Neural cell (in vitro differentiated cells): ENCODE measurements around the gene ARHGEF1. TPM values are rescaled to one million over a fixed set of nuclear protein-coding genes. Genes with fewer than 3 reads are reported as not detected.

Experiments
- H2AFZ ChIP-seq: fragments of 200-600, 300-800 bp; sonication (generic), shearing (Covaris generic); 2 replicates; pipeline ENCODE4 v1.6.0; 2014; ENCODE audit warnings: low read depth, mild to moderate bottlenecking, antibody characterized with exemption, low read length, moderate library complexity
- H3F3A ChIP-seq: fragments of 200-600 bp; shearing (Covaris generic); 2 replicates; pipeline ENCODE4 v1.6.1; 2016; ENCODE audit warnings: mild to moderate bottlenecking, moderate library complexity, mixed read lengths, antibody characterized with exemption, low read length; ENCODE audit not compliant: insufficient read depth, poor library complexity, severe bottlenecking
- H3K27ac ChIP-seq: fragments of 200-600, 300-800 bp; sonication (generic), shearing (Covaris generic); 2 replicates; pipeline ENCODE4 v1.5.1; 2014; ENCODE audit warnings: mild to moderate bottlenecking, low read length, moderate library complexity
- H3K27me3 ChIP-seq: fragments of 300-800, 200-600 bp; sonication (generic), shearing (Covaris generic); 2 replicates; pipeline ENCODE4 v1.6.0; 2014; ENCODE audit warnings: mild to moderate bottlenecking, low read depth, low read length, moderate library complexity; ENCODE audit not compliant: insufficient read depth
- H3K36me3 ChIP-seq: fragments of 300-800, 200-600 bp; sonication (generic), shearing (Covaris generic); 2 replicates; pipeline ENCODE4 v1.5.1; 2014; ENCODE audit warnings: mild to moderate bottlenecking, antibody characterized with exemption, low read length, moderate library complexity; ENCODE audit not compliant: insufficient read depth
- H3K4me2 ChIP-seq: fragments of 300-800, 200-600 bp; sonication (generic), shearing (Covaris generic); 2 replicates; pipeline ENCODE4 v1.6.0; 2014; ENCODE audit warnings: mild to moderate bottlenecking, low read length
- H3K4me3 ChIP-seq: fragments of 300-800, 200-600 bp; sonication (generic), shearing (Covaris generic); 2 replicates; pipeline ENCODE4 v1.5.1; 2014; ENCODE audit warnings: mild to moderate bottlenecking, low read length, moderate library complexity
- H3K79me2 ChIP-seq: fragments of 200-600 bp; shearing (Covaris generic); replicated peaks from 2 replicates; pipeline ENCODE4 v1.6.0; 2014; ENCODE audit warnings: mild to moderate bottlenecking, low read length, moderate library complexity; ENCODE audit not compliant: insufficient read depth
- H3K9ac ChIP-seq: fragments of 300-800, 200-600 bp; sonication (generic), shearing (Covaris generic); 2 replicates; pipeline ENCODE4 v1.6.1; 2016; ENCODE audit warnings: mild to moderate bottlenecking, low read length, mixed read lengths
- H3K9me2 ChIP-seq: fragments of 200-600 bp; shearing (Covaris generic); 2 replicates; pipeline ENCODE4 v1.6.1; 2016; ENCODE audit warnings: mild to moderate bottlenecking, low read length, mixed read lengths; ENCODE audit not compliant: insufficient read depth
- H3K9me3 ChIP-seq: fragments of 200-600, 300-800 bp; sonication (generic), shearing (Covaris generic); 2 replicates; pipeline ENCODE4 v1.6.1; 2016; ENCODE audit warnings: mild to moderate bottlenecking, mixed run types, low read length, moderate library complexity, mixed read lengths
- H4K20me1 ChIP-seq: fragments of 200-600 bp; shearing (Covaris generic); 2 replicates; pipeline ENCODE4 v1.6.1; 2016; ENCODE audit warnings: mild to moderate bottlenecking, mixed run types; ENCODE audit not compliant: insufficient read depth
- CTCF ChIP-seq: fragments of 450-650 bp; IDR thresholded peaks from 2 replicates; pipeline ENCODE4 v1.5.1; 2014; ENCODE audit warnings: antibody characterized with exemption, mild to moderate bottlenecking, moderate library complexity; ENCODE audit not compliant: poor library complexity, severe bottlenecking
- EP300 ChIP-seq: fragments of 450-650 bp; conservative IDR thresholded peaks from 2 replicates; pipeline ENCODE4 v1.6.1; 2014; ENCODE audit warnings: antibody characterized with exemption, mild to moderate bottlenecking, moderate library complexity; ENCODE audit not compliant: poor library complexity, severe bottlenecking
- EZH2 ChIP-seq: fragments of 200-600, 300-800 bp; shearing (Covaris generic), sonication (generic); IDR thresholded peaks from 2 replicates; pipeline ENCODE4 v1.6.1; 2014; ENCODE audit warnings: antibody characterized with exemption, low read length, borderline replicate concordance, mild to moderate bottlenecking; ENCODE audit not compliant: insufficient read depth, poor library complexity, severe bottlenecking
- MXI1 ChIP-seq: fragments of 450-650 bp; conservative IDR thresholded peaks from 2 replicates; pipeline ENCODE4 v1.6.1; 2014; ENCODE audit warnings: antibody characterized with exemption, mild to moderate bottlenecking; ENCODE audit not compliant: poor library complexity, severe bottlenecking
- POLR2AphosphoS5 ChIP-seq: IDR thresholded peaks from 2 replicates; pipeline ENCODE4 v1.6.1; 2012
- RAD21 ChIP-seq: fragments of 450-650 bp; conservative IDR thresholded peaks from 2 replicates; pipeline ENCODE4 v1.6.1; 2014; ENCODE audit warnings: antibody characterized with exemption, mild to moderate bottlenecking, moderate library complexity
- REST ChIP-seq: IDR thresholded peaks from 2 replicates; pipeline ENCODE4 v1.6.1; 2012; ENCODE audit warnings: borderline replicate concordance
- SMC3 ChIP-seq: fragments of 450-650 bp; conservative IDR thresholded peaks from 2 replicates; pipeline ENCODE4 v1.6.1; 2014; ENCODE audit warnings: antibody characterized with exemption, mild to moderate bottlenecking, moderate library complexity; ENCODE audit not compliant: poor library complexity
- TAF1 ChIP-seq: IDR thresholded peaks from 2 replicates; pipeline ENCODE4 v1.6.1; 2012; ENCODE audit warnings: low read depth
- polyA plus RNA-seq: library from polyadenylated mRNA; depleted of rRNA; stranded (reverse); fragments of >200 nt; gene quantifications from 2 replicates; pipeline ENCODE4 v1.2.3, GENCODE V29; 2014

ARHGEF1 gene
- polyA plus RNA-seq, 1 donor from 2014 or later, result 12.0 TPM

- no peaks in the 10 kb centered on the region for H4K20me1 ChIP-seq
- no peak for TF ChIP-seq CTCF
- TF ChIP-seq MXI1, result no peak
- no peak for TF ChIP-seq REST
- no peak for TF ChIP-seq EZH2
- TF ChIP-seq SMC3, result no peak
- no peak for TF ChIP-seq EP300
- no peak for TF ChIP-seq RAD21
- TF ChIP-seq TAF1, result no peak
- TF ChIP-seq POLR2AphosphoS5, result no peak
- H3K9me3 ChIP-seq, result no peaks in the 10 kb centered on the region
- H3K36me3 ChIP-seq, result no peaks in the 10 kb centered on the region
- H3K27me3 ChIP-seq, result peaks cover 26% of the 10 kb centered on the region
- no peaks in the 10 kb centered on the region for H3F3A ChIP-seq
- no peak overlapping the region for H2AFZ ChIP-seq
- no peak overlapping the region for H3K4me2 ChIP-seq
- H3K79me2 ChIP-seq, result no peaks in the 10 kb centered on the region
- no peaks in the 10 kb centered on the region for H3K9me2 ChIP-seq
- H3K27ac ChIP-seq, result no peak overlapping the region
- no peak overlapping the region for H3K9ac ChIP-seq
- no peak overlapping the region for H3K4me3 ChIP-seq
These were observed 3.9 kb upstream of the ARHGEF1 start for GRCh38 chr19:41879080-41879479.

GRCh38 chr19:41879670-41880328, 3.2 kb upstream of the ARHGEF1 start:
- H3K9me2 ChIP-seq, result no peaks in the 10 kb centered on the region
- H3K27me3 ChIP-seq, result peaks cover 26% of the 10 kb centered on the region
- H2AFZ ChIP-seq, result no peak overlapping the region
- H3F3A ChIP-seq, result no peaks in the 10 kb centered on the region
- no peaks in the 10 kb centered on the region for H4K20me1 ChIP-seq
- no peak overlapping the region for H3K4me3 ChIP-seq
- no peak overlapping the region for H3K4me2 ChIP-seq
- TF ChIP-seq MXI1 (no peak), RAD21 (no peak), SMC3 (no peak), TAF1 (no peak), POLR2AphosphoS5 (no peak), EZH2 (no peak)
- no peak overlapping the region for H3K9ac ChIP-seq
- no peaks in the 10 kb centered on the region for H3K36me3 ChIP-seq
- no peak overlapping the region for H3K27ac ChIP-seq
- H3K9me3 ChIP-seq, result no peaks in the 10 kb centered on the region
- no peaks in the 10 kb centered on the region for H3K79me2 ChIP-seq
